Amniotic epithelial cell (primary cell): Measurements from ENCODE around the gene CCHCR1.

Experiments
- DNase-seq: peaks from one replicate; pipeline ENCODE4 v3.0.0-alpha.2; 2010; ENCODE audit warnings: low read depth

Gene CCHCR1

GRCh38 chr6:31098449-31098938 lies 59.1 kb downstream of the CCHCR1 start:
- no peak for DNase-seq

- DNase-seq, result no peak
Observed at GRCh38 chr6:31096656-31097055, 60.9 kb downstream of the CCHCR1 start.

GRCh38 chr6:31096215-31096614 lies 61.4 kb downstream of the CCHCR1 start:
- DNase-seq, result no peak

- DNase-seq, result no peak
Observed at GRCh38 chr6:31094389-31094881, 63.2 kb downstream of the CCHCR1 start.

GRCh38 chr6:31092769-31093505 lies 64.7 kb downstream of the CCHCR1 start:
- peak; percentile 68 for DNase-seq
